GM21360 (cell line): Measurements from ENCODE around the gene CEBPB.
"Not testable (repeated sequence)": the region's sequence is repeated elsewhere in the genome, so short reads cannot be mapped to it uniquely, and the experiment has no call there.

Experiments
- ATAC-seq: cut with Tn5 transposase; IDR thresholded peaks from one replicate; pipeline ENCODE4 v1.9.1; 2021; ENCODE audit warnings: mild to moderate bottlenecking, moderate library complexity; ENCODE audit not compliant: unreplicated experiment

CEBPB gene

GRCh38 chr20:50208815-50209214 is 18.2 kb downstream of the CEBPB start:
- ATAC-seq, result not testable (repeated sequence)

GRCh38 chr20:50210066-50210619 is 19.5 kb downstream of the CEBPB start:
- ATAC-seq, result no peak

GRCh38 chr20:50211091-50211490 is 20.5 kb downstream of the CEBPB start:
- ATAC-seq, result no peak

- no peak for ATAC-seq
These were observed 23.0 kb downstream of the CEBPB start for GRCh38 chr20:50213531-50214106.

GRCh38 chr20:50214226-50215024 is 23.8 kb downstream of the CEBPB start:
- no peak for ATAC-seq

- ATAC-seq, result no peak
These were observed 24.6 kb downstream of the CEBPB start for GRCh38 chr20:50215101-50215690.

GRCh38 chr20:50215926-50216325 is 25.3 kb downstream of the CEBPB start:
- ATAC-seq, result no peak

- no peak for ATAC-seq
These were observed 26.0 kb downstream of the CEBPB start for GRCh38 chr20:50216543-50217206.

- ATAC-seq, result no peak
These were observed 26.7 kb downstream of the CEBPB start for GRCh38 chr20:50217207-50217949.

GRCh38 chr20:50218987-50219435 is 28.4 kb downstream of the CEBPB start:
- ATAC-seq, result no peak

- ATAC-seq, result no peak
These were observed 29.0 kb downstream of the CEBPB start for GRCh38 chr20:50219600-50219999.

GRCh38 chr20:50220093-50220893 is 29.7 kb downstream of the CEBPB start:
- no peak for ATAC-seq

- no peak for ATAC-seq
These were observed 30.3 kb downstream of the CEBPB start for GRCh38 chr20:50220894-50221365.

GRCh38 chr20:50221501-50222308 is 31.1 kb downstream of the CEBPB start:
- ATAC-seq, result no peak

- ATAC-seq, result no peak
These were observed 31.8 kb downstream of the CEBPB start for GRCh38 chr20:50222309-50223038.

GRCh38 chr20:50223039-50224005 is 32.7 kb downstream of the CEBPB start:
- no peak for ATAC-seq

- no peak for ATAC-seq
These were observed 33.4 kb downstream of the CEBPB start for GRCh38 chr20:50224052-50224451.
